H9 (cell line): ENCODE data around the gene SYNE2. TPM values are rescaled to one million over a fixed set of nuclear protein-coding genes. Genes with fewer than 3 reads are reported as not detected.

Experiments
- DNase-seq: peaks from one replicate; pipeline ENCODE4 v3.0.0-alpha.2; 2017
- H2AFZ ChIP-seq: one replicate; pipeline ENCODE4 v1.6.1; 2013; ENCODE audit warnings: mild to moderate bottlenecking, low read length, control low read depth, moderate library complexity
- H2AK5ac ChIP-seq: 2 replicates; pipeline ENCODE4 v1.6.1; 2013; ENCODE audit warnings: low read length, control low read depth, mixed read lengths; ENCODE audit not compliant: insufficient read length
- H2BK120ac ChIP-seq: one replicate; pipeline ENCODE4 v1.6.1; 2013; ENCODE audit warnings: low read depth, mild to moderate bottlenecking, low read length, control low read depth, inconsistent platforms; ENCODE audit not compliant: poor library complexity, severe bottlenecking
- H2BK12ac ChIP-seq: 2 replicates; pipeline ENCODE4 v1.6.1; 2013; ENCODE audit warnings: low read length, control low read depth, mixed read lengths, low read depth; ENCODE audit not compliant: insufficient read length
- H2BK15ac ChIP-seq: 2 replicates; pipeline ENCODE4 v1.6.1; 2013; ENCODE audit warnings: low read depth, low read length, control low read depth
- H2BK20ac ChIP-seq: one replicate; pipeline ENCODE4 v1.6.1; 2013; ENCODE audit warnings: low read depth, mild to moderate bottlenecking, low read length, control low read depth, inconsistent platforms; ENCODE audit not compliant: poor library complexity, severe bottlenecking
- H2BK5ac ChIP-seq: 2 replicates; pipeline ENCODE4 v1.6.1; 2013; ENCODE audit warnings: low read length, control low read depth, mixed read lengths; ENCODE audit not compliant: insufficient read length
- H3K14ac ChIP-seq: 2 replicates; pipeline ENCODE4 v1.6.1; 2013; ENCODE audit warnings: low read length, control low read depth; ENCODE audit not compliant: insufficient read depth
- H3K18ac ChIP-seq: 2 replicates; pipeline ENCODE4 v1.6.1; 2013; ENCODE audit warnings: low read depth, mild to moderate bottlenecking, mixed read lengths, low read length, control low read depth; ENCODE audit not compliant: insufficient read length
- H3K23ac ChIP-seq: 2 replicates; pipeline ENCODE4 v1.6.1; 2013; ENCODE audit warnings: low read length, control low read depth, mixed read lengths, low read depth; ENCODE audit not compliant: insufficient read length
- H3K23me2 ChIP-seq: 2 replicates; pipeline ENCODE4 v1.6.1; 2013; ENCODE audit warnings: low read depth, mild to moderate bottlenecking, mixed read lengths, low read length, control low read depth; ENCODE audit not compliant: insufficient read length, poor library complexity, severe bottlenecking
- H3K27ac ChIP-seq: 2 replicates; pipeline ENCODE4 v1.5.1; 2013; ENCODE audit warnings: low read length, control low read depth, mixed read lengths, low read depth; ENCODE audit not compliant: insufficient read length
- H3K27me3 ChIP-seq: 2 replicates; pipeline ENCODE4 v1.6.1; 2013; ENCODE audit warnings: low read length, control low read depth, inconsistent platforms; ENCODE audit not compliant: insufficient read depth
- H3K4ac ChIP-seq: 2 replicates; pipeline ENCODE4 v1.6.1; 2013; ENCODE audit warnings: low read depth, mild to moderate bottlenecking, control low read depth, inconsistent platforms, low read length, moderate library complexity
- H3K4me1 ChIP-seq: 2 replicates; pipeline ENCODE4 v1.6.1; 2013; ENCODE audit warnings: low read length, control low read depth, inconsistent platforms; ENCODE audit not compliant: insufficient read depth
- H3K4me2 ChIP-seq: 2 replicates; pipeline ENCODE4 v1.6.1; 2013; ENCODE audit warnings: low read length, control low read depth, mixed read lengths; ENCODE audit not compliant: insufficient read length, insufficient read depth
- H3K56ac ChIP-seq: 2 replicates; pipeline ENCODE4 v1.6.1; 2013; ENCODE audit warnings: low read depth, mild to moderate bottlenecking, mixed read lengths, low read length, control low read depth; ENCODE audit not compliant: insufficient read length
- H3K79me1 ChIP-seq: 2 replicates; pipeline ENCODE4 v1.6.1; 2013; ENCODE audit warnings: low read depth, mild to moderate bottlenecking, moderate library complexity, low read length, control low read depth, inconsistent platforms; ENCODE audit not compliant: insufficient read depth, poor library complexity, severe bottlenecking
- H3K79me2 ChIP-seq: 2 replicates; pipeline ENCODE4 v1.6.1; 2013; ENCODE audit warnings: low read length, control low read depth, inconsistent platforms; ENCODE audit not compliant: insufficient read depth
- H3K9ac ChIP-seq: 2 replicates; pipeline ENCODE4 v1.6.1; 2013; ENCODE audit warnings: low read length, control low read depth, mixed read lengths; ENCODE audit not compliant: insufficient read length; ENCODE audit errors: extremely low read depth
- H3K9me3 ChIP-seq: one replicate; pipeline ENCODE4 v1.6.1; 2013; ENCODE audit warnings: low read depth, low read length, inconsistent platforms; ENCODE audit not compliant: control insufficient read depth
- H3T11ph ChIP-seq: one replicate; pipeline ENCODE4 v1.6.1; 2013; ENCODE audit warnings: mild to moderate bottlenecking, low read length, control low read depth, inconsistent platforms
- H4K20me1 ChIP-seq: one replicate; pipeline ENCODE4 v1.6.1; 2013; ENCODE audit not compliant: control insufficient read depth, insufficient read length, insufficient read depth
- H4K5ac ChIP-seq: 2 replicates; pipeline ENCODE4 v1.6.1; 2013; ENCODE audit warnings: low read depth, mild to moderate bottlenecking, mixed read lengths, low read length, control low read depth; ENCODE audit not compliant: insufficient read length
- H4K8ac ChIP-seq: replicated peaks from 2 replicates; pipeline ENCODE4 v1.6.1; 2013; ENCODE audit warnings: low read length, control low read depth, mixed read lengths, low read depth; ENCODE audit not compliant: insufficient read length
- H4K91ac ChIP-seq: 2 replicates; pipeline ENCODE4 v1.6.1; 2013; ENCODE audit warnings: low read depth, mild to moderate bottlenecking, moderate library complexity, mixed read lengths, low read length, control low read depth; ENCODE audit not compliant: insufficient read length
- H3K27ac Mint-ChIP-seq, 3 experiments: 2 replicates in 2 of 3; 3 replicates in 1 of 3; pipeline ENCODE4 v1.8.0; 2020 to 2021; ENCODE audit warnings: mixed read lengths in 3 of 3, mild to moderate bottlenecking in 1 of 3, moderate library complexity in 1 of 3
- H3K27me3 Mint-ChIP-seq: 2 replicates; pipeline ENCODE4 v1.8.0; 2021; ENCODE audit warnings: low read depth, mild to moderate bottlenecking, moderate library complexity, mixed read lengths
- H3K36me3 Mint-ChIP-seq, 3 experiments: 2 replicates in 2 of 3; 3 replicates in 1 of 3; pipeline ENCODE4 v1.8.0; 2020 to 2021; ENCODE audit warnings: low read depth in 3 of 3, mixed read lengths in 3 of 3; ENCODE audit not compliant: insufficient read depth in 1 of 3
- H3K4me1 Mint-ChIP-seq, 2 experiments: 2 replicates each; pipeline ENCODE4 v1.8.0; 2020; ENCODE audit warnings: mixed read lengths in 2 of 2
- H3K4me3 Mint-ChIP-seq, 2 experiments: 2 replicates in 1 of 2; 3 replicates in 1 of 2; pipeline ENCODE4 v1.8.0; 2020 to 2021; ENCODE audit warnings: mild to moderate bottlenecking in 2 of 2, mixed read lengths in 2 of 2, moderate library complexity in 1 of 2
- H3K9me3 Mint-ChIP-seq, 2 experiments: 2 replicates in 1 of 2; 3 replicates in 1 of 2; pipeline ENCODE4 v1.8.0; 2020; ENCODE audit warnings: mild to moderate bottlenecking in 2 of 2, mixed read lengths in 2 of 2, moderate library complexity in 1 of 2
- WGBS: extraction: QIAGEN DNeasy Blood & Tissue Kit; methylation state at CpG from one replicate; pipeline ENCODE4 v1.1.7; 2013; ENCODE audit warnings: missing lambda C conversion rate, low lambda C conversion rate, mixed read lengths; ENCODE audit not compliant: insufficient read length; ENCODE audit errors: extremely low coverage; 5-methylcytosine and 5-hydroxymethylcytosine counted together
- total RNA-seq: library from RNA; stranded (reverse); gene quantifications from 2 replicates; pipeline ENCODE4 v1.2.1, GENCODE V29; 2021
- TF ChIP-seq, protein P1 (sequence below): fragments of 200-600 bp; sonication (generic); conservative IDR thresholded peaks from 3 replicates; pipeline ENCODE4 v1.8.0; 2021; ENCODE audit warnings: antibody characterized with exemption, mild to moderate bottlenecking

Gene SYNE2
- total RNA-seq, 1 experiment from 2014 or later, result 43.3 TPM

DNA sequence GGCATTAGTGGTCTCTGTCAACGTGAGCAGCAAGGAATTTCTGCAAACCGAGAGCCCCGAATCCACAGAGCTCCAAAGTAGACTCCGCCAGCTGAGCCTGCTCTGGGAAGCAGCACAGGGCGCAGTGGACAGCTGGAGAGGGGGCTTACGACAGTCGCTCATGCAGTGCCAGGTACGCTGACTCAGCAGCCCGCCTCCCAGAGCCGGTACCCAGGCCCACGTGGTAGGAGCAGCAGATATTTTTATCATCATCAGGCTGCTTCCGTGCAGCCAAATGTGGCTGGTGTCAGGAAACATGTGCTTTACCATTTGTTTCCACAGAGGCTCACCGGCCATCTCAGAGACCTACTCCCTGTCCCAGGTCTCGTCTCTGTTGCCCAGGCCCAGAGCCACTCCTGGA lies 367.7 kb downstream of the SYNE2 start:
- Histone ChIP-seq H2AK5ac (no peak overlapping the region), H3K27ac (no peak overlapping the region), H4K5ac (no peak overlapping the region), H3K4me2 (no peak overlapping the region), H3K4ac (no peak overlapping the region), H3K14ac (no peak overlapping the region), H2BK20ac (no peak overlapping the region), H3K56ac (no peak overlapping the region), H3K27me3 (no peaks in the 10 kb centered on the region), H3K18ac (no peak overlapping the region), H3K23me2 (no peaks in the 10 kb centered on the region), H3K9me3 (no peaks in the 10 kb centered on the region), H3K79me2 (no peaks in the 10 kb centered on the region), H3K9ac (no peak overlapping the region), H2BK5ac (no peak overlapping the region), H4K91ac (no peak overlapping the region), H3K23ac (no peak overlapping the region), H3K79me1 (no peaks in the 10 kb centered on the region), H3T11ph (no peak overlapping the region), H4K20me1 (no peaks in the 10 kb centered on the region), H2BK12ac (no peak overlapping the region), H4K8ac (no peak overlapping the region), H2BK15ac (no peak overlapping the region), H2AFZ (no peak overlapping the region), H2BK120ac (no peak overlapping the region), H3K4me1 (no peaks in the 10 kb centered on the region)
- no peaks in the 10 kb centered on the region for H3K9me3 Mint-ChIP-seq
- H3K27me3 Mint-ChIP-seq, result no peaks in the 10 kb centered on the region
- H3K4me1 Mint-ChIP-seq, result no peaks in the 10 kb centered on the region
- peaks cover 50 to 84% (median 81%) of the 10 kb centered on the region in 3 experiments; a peak in 6 of 7 replicates for H3K36me3 Mint-ChIP-seq
- no peak overlapping the region; a peak in 1 of 7 replicates for H3K27ac Mint-ChIP-seq
- no peak for DNase-seq
- TF ChIP-seq, protein P1, sequence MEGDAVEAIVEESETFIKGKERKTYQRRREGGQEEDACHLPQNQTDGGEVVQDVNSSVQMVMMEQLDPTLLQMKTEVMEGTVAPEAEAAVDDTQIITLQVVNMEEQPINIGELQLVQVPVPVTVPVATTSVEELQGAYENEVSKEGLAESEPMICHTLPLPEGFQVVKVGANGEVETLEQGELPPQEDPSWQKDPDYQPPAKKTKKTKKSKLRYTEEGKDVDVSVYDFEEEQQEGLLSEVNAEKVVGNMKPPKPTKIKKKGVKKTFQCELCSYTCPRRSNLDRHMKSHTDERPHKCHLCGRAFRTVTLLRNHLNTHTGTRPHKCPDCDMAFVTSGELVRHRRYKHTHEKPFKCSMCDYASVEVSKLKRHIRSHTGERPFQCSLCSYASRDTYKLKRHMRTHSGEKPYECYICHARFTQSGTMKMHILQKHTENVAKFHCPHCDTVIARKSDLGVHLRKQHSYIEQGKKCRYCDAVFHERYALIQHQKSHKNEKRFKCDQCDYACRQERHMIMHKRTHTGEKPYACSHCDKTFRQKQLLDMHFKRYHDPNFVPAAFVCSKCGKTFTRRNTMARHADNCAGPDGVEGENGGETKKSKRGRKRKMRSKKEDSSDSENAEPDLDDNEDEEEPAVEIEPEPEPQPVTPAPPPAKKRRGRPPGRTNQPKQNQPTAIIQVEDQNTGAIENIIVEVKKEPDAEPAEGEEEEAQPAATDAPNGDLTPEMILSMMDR, result no peak
- no peak overlapping the region for H3K4me3 Mint-ChIP-seq
- no CpG with 5 or more reads among the region's 14 CpGs for WGBS
